CMK (cell line): ENCODE results near the gene RNF144B.
"Not testable (repeated sequence)": the region's sequence is repeated elsewhere in the genome, so short reads cannot be mapped to it uniquely, and the experiment has no call there.

Experiments
- DNase-seq: peaks from one replicate; pipeline ENCODE4 v3.0.0-alpha.2; 2010; ENCODE audit warnings: low read depth

RNF144B gene

GRCh38 chr6:18445228-18445627, 58.1 kb downstream of the RNF144B start:
- no peak for DNase-seq

GRCh38 chr6:18446771-18447170, 59.6 kb downstream of the RNF144B start:
- DNase-seq = no peak

GRCh38 chr6:18447552-18447951, 60.4 kb downstream of the RNF144B start:
- DNase-seq = no peak

DNA sequence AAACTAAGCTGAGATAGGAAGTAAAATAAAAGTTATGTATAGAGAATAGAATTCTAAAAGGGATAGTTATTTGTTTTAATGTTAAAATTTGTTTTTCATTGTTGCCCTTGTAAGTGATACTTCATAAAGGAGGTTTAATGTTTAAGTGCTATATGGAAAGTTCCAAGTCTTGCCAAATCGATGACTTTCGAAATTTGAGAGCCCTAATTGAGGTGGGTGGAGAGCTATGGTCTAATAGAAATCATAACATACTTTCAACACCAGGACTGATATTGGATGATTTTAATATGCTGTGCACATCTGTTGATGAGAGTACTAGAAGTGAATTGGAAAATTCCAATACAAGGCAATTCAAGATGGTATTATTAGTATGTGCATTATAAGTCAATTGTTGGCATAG, 64.6 kb downstream of the RNF144B start:
- no peak for DNase-seq

DNA sequence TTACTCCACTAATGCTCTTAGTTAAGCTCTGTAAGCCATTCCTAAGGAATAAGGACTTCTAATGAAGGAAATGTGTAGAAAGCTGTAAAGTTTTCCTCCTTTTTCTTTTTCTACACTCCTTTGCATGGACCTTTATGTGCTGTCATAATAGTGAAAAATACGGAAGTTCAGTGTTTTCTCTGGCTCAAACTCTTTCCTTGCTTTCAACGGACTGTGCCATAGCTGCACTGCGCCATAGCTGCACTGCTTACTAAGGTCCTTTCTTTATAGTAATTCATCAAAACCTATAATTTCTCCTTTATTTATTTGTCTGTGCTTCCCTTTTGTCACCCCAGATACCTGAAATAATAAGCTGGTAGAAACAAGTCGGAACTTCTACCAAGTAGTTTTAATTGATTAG, 67.3 kb downstream of the RNF144B start:
- no peak for DNase-seq

- DNase-seq = no peak
Observed at GRCh38 chr6:18457065-18457737, 70.1 kb downstream of the RNF144B start.

GRCh38 chr6:18458086-18458485, 70.9 kb downstream of the RNF144B start:
- DNase-seq = not testable (repeated sequence)

DNA sequence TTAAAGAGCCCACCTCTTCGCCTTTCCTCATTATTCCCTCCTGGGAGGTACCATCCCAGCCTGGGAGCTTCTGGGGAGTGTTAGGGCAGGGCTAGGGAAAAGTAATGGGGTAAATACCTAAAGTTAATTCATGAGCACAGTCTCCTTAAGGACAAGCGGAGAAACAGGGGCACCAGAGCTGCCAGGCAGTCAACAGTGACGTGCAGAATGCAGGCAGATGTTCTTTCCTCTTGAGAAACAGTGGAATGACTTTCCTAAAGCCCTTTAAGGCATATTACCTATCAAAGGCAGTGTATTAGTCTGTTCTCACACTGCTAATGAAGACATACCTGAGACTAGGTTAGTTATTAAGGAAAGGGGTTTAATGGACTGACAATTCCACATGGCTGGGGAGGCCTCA, 76.3 kb downstream of the RNF144B start:
- DNase-seq = no peak

- no peak for DNase-seq
Observed at GRCh38 chr6:18464176-18464575, 77.0 kb downstream of the RNF144B start.

DNA sequence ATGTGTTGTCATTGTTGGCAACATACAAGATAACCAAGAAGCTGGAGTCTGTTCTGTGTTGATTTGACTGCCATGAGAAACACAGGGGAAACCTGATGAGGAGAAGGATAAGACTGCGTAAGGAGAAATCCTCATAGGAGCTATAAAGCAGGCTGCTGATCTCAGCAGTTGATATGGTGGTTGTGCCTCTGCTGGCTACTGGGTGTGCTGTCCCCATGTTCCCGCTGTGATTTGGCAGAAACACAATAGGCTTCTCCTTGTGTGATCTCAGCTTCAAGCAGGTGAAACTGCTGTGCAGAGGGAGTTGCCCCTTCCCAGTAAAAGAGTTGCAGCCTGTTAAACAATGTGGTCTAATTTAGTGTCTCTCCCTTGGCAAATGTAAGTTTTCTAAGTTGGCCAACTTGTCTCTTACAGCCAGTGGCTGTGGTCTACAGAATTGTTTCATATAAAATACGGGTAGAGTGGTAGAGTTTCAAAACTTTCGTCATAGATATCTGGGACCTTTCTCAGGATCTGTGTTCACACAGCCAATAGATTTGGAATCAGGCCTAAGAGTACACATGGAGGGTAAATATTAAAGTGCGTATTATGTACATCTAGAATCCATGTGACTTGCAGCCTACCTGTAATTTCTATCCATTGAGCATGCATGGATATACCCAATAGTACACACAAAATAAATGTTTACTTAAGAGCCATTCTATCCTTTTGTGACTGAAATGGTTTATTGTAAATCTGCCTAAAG, 78.4 kb downstream of the RNF144B start:
- no peak for DNase-seq

DNA sequence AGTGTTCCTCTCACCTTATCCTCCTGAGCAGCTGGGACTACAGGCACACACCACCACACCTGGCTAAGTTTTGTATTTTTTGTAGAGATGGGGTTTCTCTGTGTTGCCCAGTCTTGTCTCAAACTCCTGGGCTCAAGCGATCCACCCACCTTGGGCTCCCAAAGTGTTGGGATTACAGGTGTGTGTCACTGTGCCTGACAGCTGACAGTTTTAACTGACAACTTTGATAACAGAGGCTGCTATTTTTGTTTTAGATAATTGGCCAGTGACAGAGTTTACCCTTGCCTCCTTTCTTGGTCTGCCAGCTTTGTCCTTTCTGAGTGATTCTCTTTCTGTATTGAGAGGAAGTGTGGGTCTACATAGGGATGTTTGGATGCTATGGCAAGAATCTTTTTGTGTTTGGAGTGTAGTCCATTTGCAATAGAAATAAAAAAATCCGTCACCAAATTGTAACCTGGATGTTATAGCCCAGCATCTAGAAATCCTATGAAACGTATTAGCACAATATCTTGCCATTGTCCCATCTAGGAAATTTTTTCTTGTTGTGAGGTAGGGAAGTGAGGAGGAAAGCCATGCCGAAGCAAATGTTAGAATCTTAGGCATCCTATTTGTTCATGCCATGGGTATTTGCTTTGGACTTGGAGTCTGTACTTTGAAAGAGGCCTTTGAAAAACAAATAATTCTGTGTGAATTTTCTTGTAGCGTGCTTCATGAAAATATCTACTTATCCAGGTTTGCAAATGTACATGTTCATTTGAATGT, 80.8 kb downstream of the RNF144B start:
- DNase-seq = no peak

DNA sequence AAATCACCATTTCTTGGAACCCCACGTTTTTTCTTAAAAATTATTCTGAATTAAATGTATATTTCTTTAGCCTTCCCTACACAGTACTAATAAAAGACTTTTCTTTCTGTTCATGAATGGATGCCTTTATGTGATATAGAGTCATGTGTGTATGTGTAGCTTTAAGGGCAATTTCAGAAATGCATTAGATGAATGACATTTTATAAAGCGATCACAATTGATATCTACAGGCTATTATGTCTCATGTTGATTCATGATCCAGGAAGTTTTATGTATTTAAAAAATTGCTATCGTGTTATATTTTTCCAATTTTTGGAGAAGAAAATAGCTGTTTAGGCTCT, 81.3 kb downstream of the RNF144B start:
- no peak for DNase-seq

DNA sequence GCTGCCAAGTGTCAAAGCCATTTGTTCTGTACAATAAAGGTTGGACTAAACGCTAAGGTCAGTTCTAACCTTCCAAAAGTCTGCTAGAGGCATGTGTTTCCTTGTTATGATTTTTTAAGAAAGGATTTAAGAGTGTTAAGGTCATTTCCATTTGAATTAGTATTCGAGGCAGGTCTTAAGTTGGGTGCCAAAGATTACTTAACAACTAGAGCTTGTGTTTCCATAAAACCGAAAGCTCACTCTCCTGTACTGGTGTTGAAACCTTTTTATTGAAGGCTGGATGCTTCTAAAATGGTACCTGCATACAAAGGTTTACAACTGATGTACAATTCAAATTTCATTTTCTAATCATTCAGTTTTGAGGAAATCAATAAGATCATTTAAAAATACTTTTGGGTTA, 82.4 kb downstream of the RNF144B start:
- DNase-seq = no peak

DNA sequence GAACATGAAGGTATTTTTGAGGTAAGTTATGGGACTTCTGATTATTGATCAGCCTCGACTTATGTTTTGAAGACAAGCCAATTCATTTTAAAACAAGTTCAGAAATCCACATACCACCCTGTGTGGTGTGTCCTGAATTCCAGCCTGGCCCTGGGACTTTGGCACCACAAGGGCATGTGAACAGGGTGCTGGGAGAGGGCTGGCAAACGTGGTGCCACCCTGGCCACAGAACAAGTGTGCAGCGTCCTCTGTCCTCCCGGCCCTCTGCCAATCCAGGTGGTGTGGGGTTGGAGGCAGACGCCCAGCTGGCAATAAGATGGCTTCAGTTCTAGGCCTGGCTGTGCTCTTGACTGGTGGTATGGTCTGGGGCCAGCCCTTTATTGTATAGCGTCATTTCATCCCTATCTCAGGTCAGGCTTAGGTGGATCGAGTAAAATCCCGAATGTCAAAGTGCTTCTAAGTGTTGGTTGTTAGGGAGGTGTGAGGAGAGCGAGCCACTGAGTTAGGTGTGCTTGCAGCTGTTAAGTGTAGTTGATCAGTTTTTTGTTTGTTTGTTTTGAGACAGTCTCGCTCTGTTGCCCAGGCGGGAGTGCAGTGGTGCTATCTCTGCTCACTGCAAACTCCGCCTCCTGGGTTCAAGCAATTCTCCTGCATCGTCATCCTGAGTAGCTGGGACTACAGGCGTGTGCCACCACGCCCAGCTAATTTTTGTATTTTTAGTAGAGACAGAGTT, 84.2 kb downstream of the RNF144B start:
- no peak for DNase-seq

- no peak for DNase-seq
Observed at GRCh38 chr6:18472941-18473340, 85.8 kb downstream of the RNF144B start.

GRCh38 chr6:18473755-18474154, 86.6 kb downstream of the RNF144B start:
- DNase-seq = no peak

- no peak for DNase-seq
Observed at GRCh38 chr6:18477301-18477941, 90.3 kb downstream of the RNF144B start.

- no peak for DNase-seq
Observed at GRCh38 chr6:18478610-18479009, 91.5 kb downstream of the RNF144B start.

- DNase-seq = no peak
Observed at GRCh38 chr6:18481870-18482269, 94.7 kb downstream of the RNF144B start.

GRCh38 chr6:18485660-18486435, 98.7 kb downstream of the RNF144B start:
- no peak for DNase-seq

DNA sequence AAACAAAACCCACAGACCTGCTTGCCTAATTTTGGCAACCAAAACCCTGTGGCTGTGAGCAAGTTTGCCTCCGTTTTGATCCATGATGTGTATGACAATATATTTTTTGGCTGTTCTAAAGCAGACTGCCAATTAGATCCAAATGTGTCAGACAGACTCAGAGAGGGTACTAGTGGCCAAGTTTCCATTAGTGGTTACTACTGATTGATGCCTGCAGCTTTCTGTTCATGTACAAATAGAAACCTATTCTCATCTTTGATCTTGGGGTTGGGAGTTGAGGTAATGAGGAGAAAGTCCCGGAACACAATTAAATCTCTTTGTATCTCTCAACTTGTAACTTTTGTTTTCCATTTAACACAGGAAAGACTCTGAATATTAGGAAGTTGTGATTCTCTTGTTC, 100.9 kb downstream of the RNF144B start:
- DNase-seq = no peak
